Activated T-cell treated with anti-CD3 and anti-CD28 coated beads, Interleukin-2, amount 50 U/mL, for 72 hours (primary cell): ENCODE results near the gene FGF14. TPM values are rescaled to one million over a fixed set of nuclear protein-coding genes. Genes with fewer than 3 reads are reported as not detected.
A peak's percentile ranks its signal among the peaks of the same experiment; 100 is the strongest.

Experiments
- ATAC-seq, 2 donors: fragments of 150-1000 bp; cut with Tn5 transposase; replicated peaks in 1 of 2; 2 replicates each; pipeline ENCODE4 v1.10.0; 2021; ENCODE audit warnings: moderate library complexity in 2 of 2, mild to moderate bottlenecking in 1 of 2
- DNase-seq, 2 donors: peaks; one replicate each; pipeline ENCODE4 v3.0.0; 2021 to 2022; ENCODE audit warnings: mixed read lengths in 1 of 2
- H3K27ac Mint-ChIP-seq: one replicate; pipeline ENCODE4 v1.8.0; 2022; ENCODE audit warnings: mild to moderate bottlenecking, moderate library complexity, mixed read lengths
- H3K27me3 Mint-ChIP-seq: one replicate; pipeline ENCODE4 v1.8.0; 2022; ENCODE audit warnings: low read depth, mixed read lengths
- H3K36me3 Mint-ChIP-seq, 2 donors: one replicate each; pipeline ENCODE4 v1.8.0; 2022; ENCODE audit warnings: mixed read lengths in 2 of 2, mild to moderate bottlenecking in 1 of 2; ENCODE audit not compliant: insufficient read depth in 2 of 2
- H3K4me1 Mint-ChIP-seq: one replicate; pipeline ENCODE4 v1.8.0; 2022; ENCODE audit warnings: low read depth, mixed read lengths
- H3K4me3 Mint-ChIP-seq, 2 donors: one replicate each; pipeline ENCODE4 v1.8.0; 2022; ENCODE audit warnings: mild to moderate bottlenecking in 2 of 2, mixed read lengths in 2 of 2, moderate library complexity in 2 of 2
- H3K9me3 Mint-ChIP-seq, 2 donors: one replicate each; pipeline ENCODE4 v1.8.0; 2022; ENCODE audit warnings: mixed read lengths in 2 of 2
- total RNA-seq, 2 donors: library from RNA; stranded (reverse); gene quantifications; one replicate each; pipeline ENCODE4 v1.2.3, GENCODE V29; 2022

The FGF14 gene
- total RNA-seq, 2 donors from 2014 or later: 0.23 TPM; not detected in 1

GRCh38 chr13:101779147-101779546 lies 622.7 kb downstream of the FGF14 start:
- no peak overlapping the region for H3K4me3 Mint-ChIP-seq

GRCh38 chr13:101775267-101775666 lies 626.6 kb downstream of the FGF14 start:
- Mint-ChIP-seq H3K27me3 (no peaks in the 10 kb centered on the region), H3K4me1 (no peaks in the 10 kb centered on the region), H3K36me3 (no peaks in the 10 kb centered on the region), H3K9me3 (no peaks in the 10 kb centered on the region), H3K4me3 (no peak overlapping the region), H3K27ac (no peak overlapping the region)
- DNase-seq: no peak
- no peak for ATAC-seq

More at GRCh38 chr13:101779147-101779546, 622.7 kb downstream of the FGF14 start:
- ATAC-seq (no peak), DNase-seq (no peak)
- Mint-ChIP-seq H3K27ac (no peak overlapping the region), H3K9me3 (no peaks in the 10 kb centered on the region), H3K36me3 (no peaks in the 10 kb centered on the region), H3K27me3 (peaks cover 5% of the 10 kb centered on the region), H3K4me1 (no peaks in the 10 kb centered on the region)

GRCh38 chr13:101774393-101774792 lies 627.5 kb downstream of the FGF14 start:
- Mint-ChIP-seq H3K4me3 (no peak overlapping the region), H3K27me3 (no peaks in the 10 kb centered on the region), H3K4me1 (no peaks in the 10 kb centered on the region), H3K27ac (no peak overlapping the region), H3K9me3 (no peaks in the 10 kb centered on the region), H3K36me3 (no peaks in the 10 kb centered on the region)
- ATAC-seq: no peak
- no peak for DNase-seq

GRCh38 chr13:101773062-101773461 lies 628.8 kb downstream of the FGF14 start:
- H3K4me3 Mint-ChIP-seq: no peak overlapping the region
- H3K4me1 Mint-ChIP-seq: no peaks in the 10 kb centered on the region
- ATAC-seq: no peak
- DNase-seq: no peak
- H3K9me3 Mint-ChIP-seq: no peaks in the 10 kb centered on the region
- no peaks in the 10 kb centered on the region for H3K36me3 Mint-ChIP-seq
- no peaks in the 10 kb centered on the region for H3K27me3 Mint-ChIP-seq
- no peak overlapping the region for H3K27ac Mint-ChIP-seq

GRCh38 chr13:101767131-101767530 lies 634.7 kb downstream of the FGF14 start:
- Mint-ChIP-seq H3K4me3 (no peak overlapping the region), H3K27me3 (peaks cover 7% of the 10 kb centered on the region), H3K36me3 (no peaks in the 10 kb centered on the region), H3K27ac (no peak overlapping the region), H3K9me3 (no peaks in the 10 kb centered on the region), H3K4me1 (no peaks in the 10 kb centered on the region)
- DNase-seq: no peak
- no peak for ATAC-seq

GRCh38 chr13:101763191-101763590 lies 638.7 kb downstream of the FGF14 start:
- H3K36me3 Mint-ChIP-seq: no peaks in the 10 kb centered on the region
- no peak for DNase-seq
- no peak overlapping the region for H3K27ac Mint-ChIP-seq
- no peak overlapping the region for H3K4me3 Mint-ChIP-seq
- no peaks in the 10 kb centered on the region for H3K9me3 Mint-ChIP-seq
- ATAC-seq: no peak
- peaks cover 15% of the 10 kb centered on the region for H3K27me3 Mint-ChIP-seq
- no peaks in the 10 kb centered on the region for H3K4me1 Mint-ChIP-seq

GRCh38 chr13:101757446-101758039 lies 644.3 kb downstream of the FGF14 start:
- Mint-ChIP-seq H3K9me3 (no peaks in the 10 kb centered on the region), H3K4me3 (no peak overlapping the region), H3K4me1 (no peaks in the 10 kb centered on the region), H3K36me3 (no peaks in the 10 kb centered on the region), H3K27me3 (peaks cover 8% of the 10 kb centered on the region), H3K27ac (no peak overlapping the region)
- DNase-seq: no peak
- peak; percentile 48 to 58 for ATAC-seq

- no peaks in the 10 kb centered on the region for H3K4me1 Mint-ChIP-seq
- H3K27me3 Mint-ChIP-seq: peaks cover 2% of the 10 kb centered on the region
- H3K27ac Mint-ChIP-seq: no peak overlapping the region
- H3K36me3 Mint-ChIP-seq: no peaks in the 10 kb centered on the region
- DNase-seq: no peak
- H3K4me3 Mint-ChIP-seq: no peak overlapping the region
- no peak for ATAC-seq
- H3K9me3 Mint-ChIP-seq: no peaks in the 10 kb centered on the region
Observed at GRCh38 chr13:101755228-101755887, 646.5 kb downstream of the FGF14 start.

GRCh38 chr13:101752432-101752831 lies 649.4 kb downstream of the FGF14 start:
- Mint-ChIP-seq H3K4me3 (no peak overlapping the region), H3K27me3 (peaks cover 3% of the 10 kb centered on the region)
- ATAC-seq: no peak

GRCh38 chr13:101751488-101751887 lies 650.4 kb downstream of the FGF14 start:
- Mint-ChIP-seq H3K27ac (no peak overlapping the region), H3K9me3 (no peaks in the 10 kb centered on the region), H3K27me3 (peaks cover 5% of the 10 kb centered on the region), H3K4me1 (no peaks in the 10 kb centered on the region), H3K4me3 (no peak overlapping the region), H3K36me3 (no peaks in the 10 kb centered on the region)
- no peak for DNase-seq
- no peak for ATAC-seq

More at GRCh38 chr13:101752432-101752831, 649.4 kb downstream of the FGF14 start:
- no peaks in the 10 kb centered on the region for H3K36me3 Mint-ChIP-seq
- H3K4me1 Mint-ChIP-seq: no peaks in the 10 kb centered on the region
- no peak for DNase-seq
- H3K9me3 Mint-ChIP-seq: no peaks in the 10 kb centered on the region
- H3K27ac Mint-ChIP-seq: no peak overlapping the region

- Mint-ChIP-seq H3K9me3 (no peaks in the 10 kb centered on the region), H3K4me1 (no peaks in the 10 kb centered on the region), H3K4me3 (no peak overlapping the region), H3K36me3 (no peaks in the 10 kb centered on the region), H3K27me3 (peaks cover 14% of the 10 kb centered on the region), H3K27ac (no peak overlapping the region)
- ATAC-seq (no peak), DNase-seq (no peak)
Observed at GRCh38 chr13:101749584-101749983, 652.3 kb downstream of the FGF14 start.

- H3K27me3 Mint-ChIP-seq: peaks cover 28% of the 10 kb centered on the region
- H3K4me1 Mint-ChIP-seq: no peaks in the 10 kb centered on the region
- no peaks in the 10 kb centered on the region for H3K9me3 Mint-ChIP-seq
- no peaks in the 10 kb centered on the region for H3K36me3 Mint-ChIP-seq
- H3K4me3 Mint-ChIP-seq: no peak overlapping the region
- no peak for ATAC-seq
- DNase-seq: no peak
- no peak overlapping the region for H3K27ac Mint-ChIP-seq
Observed at GRCh38 chr13:101747039-101747438, 654.8 kb downstream of the FGF14 start.

- ATAC-seq: no peak
- no peak for DNase-seq
- H3K4me3 Mint-ChIP-seq: no peak overlapping the region
Observed at GRCh38 chr13:101746513-101746912, 655.3 kb downstream of the FGF14 start.

More at GRCh38 chr13:101746513-101746912, 655.3 kb downstream of the FGF14 start:
- Mint-ChIP-seq H3K9me3 (no peaks in the 10 kb centered on the region), H3K4me1 (no peaks in the 10 kb centered on the region), H3K27me3 (peaks cover 30% of the 10 kb centered on the region), H3K36me3 (no peaks in the 10 kb centered on the region), H3K27ac (no peak overlapping the region)
